ENCODE data around the gene CYP2A13.
"Not testable (repeated sequence)": the region's sequence is repeated elsewhere in the genome, so short reads cannot be mapped to it uniquely, and the experiment has no call there.

The CYP2A13 gene

GRCh38 chr19:41088151-41088550 lies at the start of gene CYP2A13:
Gene CYP2A13 (plus strand): TSS chr19:41088451. CDS start chr19:41088472, 21 bp downstream.
- DNase-seq = no peak

DNA sequence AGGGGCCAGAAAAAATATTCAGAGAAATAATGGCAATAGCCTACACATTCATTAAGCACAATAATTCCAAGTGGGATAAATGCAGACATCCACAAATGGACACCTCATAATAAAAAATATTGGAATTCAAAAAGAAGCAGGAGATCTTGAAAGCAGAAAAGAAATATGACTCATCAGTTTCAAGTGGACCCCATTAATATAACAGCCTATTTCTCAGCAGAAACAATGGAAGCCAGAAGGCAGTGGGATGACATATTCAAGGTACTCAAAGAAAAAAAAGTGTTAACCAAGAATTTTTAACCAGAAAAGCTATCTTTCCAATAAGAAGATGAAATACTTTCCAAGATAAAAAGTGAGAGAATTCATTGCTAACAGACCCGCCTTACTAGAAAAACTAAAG lies 48.4 kb upstream of the CYP2A13 start:
- DNase-seq = no peak

- not testable (repeated sequence) for DNase-seq
These were observed 43.2 kb upstream of the CYP2A13 start for GRCh38 chr19:41045095-41045494.

- no peak for DNase-seq
These were observed 37.8 kb upstream of the CYP2A13 start for GRCh38 chr19:41050426-41050825.

DNA sequence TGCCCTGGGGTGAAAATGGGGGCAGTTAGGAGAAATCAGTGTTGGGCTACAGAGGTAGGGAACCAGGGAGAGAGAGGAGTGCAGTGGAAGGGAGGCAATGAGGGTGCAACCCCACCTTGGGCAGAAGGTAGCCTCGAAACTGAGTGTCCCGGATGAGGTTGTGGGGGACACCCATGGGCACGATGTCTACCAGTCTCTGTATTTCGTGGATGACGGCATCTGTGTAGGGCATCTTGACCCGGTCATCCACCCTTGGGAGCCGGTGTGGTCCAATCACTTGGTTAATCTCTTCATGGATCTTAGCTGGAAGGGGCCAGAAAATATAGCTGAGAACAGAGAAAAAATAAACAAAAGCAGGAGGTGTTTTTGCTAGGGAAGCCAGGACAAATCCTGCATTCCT lies 36.1 kb upstream of the CYP2A13 start:
- not testable (repeated sequence) for DNase-seq

DNA sequence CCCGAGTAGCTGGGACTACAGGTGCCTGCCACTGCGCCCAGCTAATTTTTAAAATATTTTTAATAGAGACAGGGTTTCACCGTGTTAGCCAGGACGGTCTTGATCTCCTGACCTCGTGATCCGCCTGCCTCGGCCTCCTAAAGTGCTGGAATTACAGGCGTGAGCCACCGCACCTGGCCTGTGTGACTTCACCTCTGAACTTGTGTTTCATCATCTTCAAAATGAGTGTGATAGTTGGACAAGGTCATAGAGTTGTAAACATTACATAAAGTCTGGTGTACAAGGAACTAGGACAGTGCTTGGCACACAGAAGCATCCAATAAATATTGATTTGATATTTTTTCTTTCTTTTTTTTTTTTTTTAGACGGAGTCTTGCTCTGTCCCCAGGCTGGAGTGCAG lies 34.9 kb upstream of the CYP2A13 start:
- DNase-seq = not testable (repeated sequence)

GRCh38 chr19:41064974-41065569 lies 23.2 kb upstream of the CYP2A13 start:
- no peak for DNase-seq

DNA sequence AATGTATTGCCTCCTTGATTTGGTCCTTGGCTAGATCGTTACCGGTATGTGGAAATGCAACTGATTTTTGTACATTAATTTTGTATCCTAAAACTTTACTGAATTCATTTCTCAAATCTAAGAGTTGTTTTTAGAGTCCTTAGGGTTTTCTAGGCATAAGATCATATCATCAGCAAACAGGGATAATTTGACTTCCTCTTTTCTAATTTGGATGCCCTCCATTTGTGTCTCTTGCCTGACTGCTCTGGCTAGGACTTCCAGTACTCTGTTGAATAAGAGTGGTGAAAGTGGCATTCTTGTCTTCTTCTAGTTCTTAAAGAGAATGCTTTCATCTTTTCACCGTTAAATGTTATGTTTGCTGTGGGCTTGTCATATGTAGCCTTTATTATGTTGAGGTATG lies 12.0 kb upstream of the CYP2A13 start:
- no peak for DNase-seq

- DNase-seq = no peak
These were observed 4.7 kb upstream of the CYP2A13 start for GRCh38 chr19:41083516-41083915.

DNA sequence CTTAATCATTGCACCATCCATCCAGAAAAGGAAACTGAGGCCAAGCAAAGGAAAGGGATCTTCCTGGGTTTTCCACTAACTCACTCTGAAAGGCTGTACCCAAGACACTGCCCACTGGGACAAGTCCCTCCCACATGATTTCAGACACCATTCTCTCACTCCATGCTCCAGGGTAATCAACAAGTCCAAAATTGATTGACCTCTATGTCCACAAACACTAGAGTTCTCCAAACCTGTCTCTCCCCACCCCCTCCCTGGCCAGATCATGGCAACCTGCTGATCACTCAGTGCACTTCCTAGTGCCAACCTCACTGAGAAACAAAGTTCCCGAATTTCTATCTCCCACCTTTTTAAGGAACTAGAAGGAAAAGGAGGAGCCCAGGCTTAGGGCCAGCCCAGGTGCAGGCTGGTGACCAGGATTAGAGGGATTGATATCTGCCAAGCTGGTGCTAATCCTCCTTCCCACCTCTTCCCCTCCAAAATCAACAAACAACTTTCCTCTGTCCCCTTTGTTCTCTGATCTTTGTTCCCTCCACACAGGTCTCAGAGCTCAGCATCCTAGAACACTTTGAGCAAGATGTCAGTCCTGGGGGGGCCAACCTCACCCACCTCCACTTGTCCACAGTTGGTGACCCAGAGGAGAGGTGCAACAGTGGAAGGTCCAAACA lies 2.4 kb upstream of the CYP2A13 start:
- DNase-seq = no peak

- DNase-seq = no peak
These were observed 1.7 kb downstream of the CYP2A13 start for GRCh38 chr19:41089959-41090358.

DNA sequence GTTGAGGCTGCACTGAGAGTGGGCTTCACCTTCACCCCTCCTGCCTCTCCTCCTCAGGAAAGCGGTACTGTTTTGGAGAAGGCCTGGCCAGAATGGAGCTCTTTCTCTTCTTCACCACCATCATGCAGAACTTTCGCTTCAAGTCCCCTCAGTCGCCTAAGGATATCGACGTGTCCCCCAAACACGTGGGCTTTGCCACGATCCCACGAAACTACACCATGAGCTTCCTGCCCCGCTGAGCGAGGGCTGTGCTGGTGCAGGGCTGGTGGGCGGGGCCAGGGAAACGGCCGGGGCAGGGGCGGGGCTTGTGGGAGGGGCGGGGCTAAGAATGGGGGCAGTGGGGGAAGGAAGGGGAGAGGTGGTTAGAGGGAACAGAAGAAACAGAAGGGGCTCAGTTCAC lies 7.5 kb downstream of the CYP2A13 start:
- DNase-seq = no peak

- no peak for DNase-seq
These were observed 8.1 kb downstream of the CYP2A13 start for GRCh38 chr19:41096353-41096752.

GRCh38 chr19:41097302-41097701 lies 9.1 kb downstream of the CYP2A13 start:
- DNase-seq = no peak

- no peak for DNase-seq
These were observed 10.5 kb downstream of the CYP2A13 start for GRCh38 chr19:41098762-41099161.

GRCh38 chr19:41102210-41102609 lies 14.0 kb downstream of the CYP2A13 start:
- not testable (repeated sequence) for DNase-seq

DNA sequence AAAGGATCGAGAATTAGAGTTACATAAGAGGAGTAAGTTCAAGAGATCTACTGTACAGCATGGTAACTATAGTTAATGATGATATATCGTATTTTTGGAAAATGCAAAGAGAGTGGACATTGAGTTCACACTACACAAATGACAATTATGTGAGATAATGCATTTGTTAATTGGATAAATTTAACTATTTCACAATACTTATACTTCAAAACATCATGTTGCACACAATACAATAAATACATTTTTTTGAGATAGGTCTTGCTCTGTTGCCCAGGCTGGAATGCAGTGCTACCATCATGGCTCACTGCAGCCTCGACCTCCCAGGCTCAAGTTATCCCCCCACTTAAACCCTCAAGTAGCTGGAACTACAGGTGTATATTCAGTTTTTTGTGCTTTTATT lies 17.9 kb downstream of the CYP2A13 start:
- no peak for DNase-seq

GRCh38 chr19:41111296-41111695 lies 23.0 kb downstream of the CYP2A13 start:
- no peak for DNase-seq

DNA sequence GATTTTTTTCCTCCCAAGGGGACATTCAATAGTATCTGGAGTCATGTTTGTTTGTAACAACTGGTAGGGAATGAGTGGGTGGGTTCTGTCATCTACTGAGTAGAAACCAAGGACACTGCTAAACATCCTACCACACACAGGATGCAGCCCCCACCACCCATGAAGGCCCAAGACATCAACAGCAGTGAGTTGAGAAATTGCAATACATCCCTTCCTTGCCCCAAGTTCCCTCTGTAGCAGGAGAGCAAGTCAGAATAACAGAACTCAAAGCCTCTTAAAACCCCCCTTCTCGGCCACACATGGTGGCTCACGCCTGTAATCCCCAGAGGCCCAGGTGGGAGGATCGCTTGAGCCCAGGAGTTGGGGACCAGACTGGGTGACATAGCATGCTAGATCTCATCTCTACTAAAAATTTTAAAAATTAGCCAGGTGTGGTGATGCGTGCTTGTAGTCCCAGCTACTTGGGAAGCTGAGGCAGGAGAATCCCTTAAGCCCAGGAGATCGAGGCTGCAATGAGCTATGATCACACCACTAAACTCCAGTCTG lies 23.6 kb downstream of the CYP2A13 start:
- no peak for DNase-seq

DNA sequence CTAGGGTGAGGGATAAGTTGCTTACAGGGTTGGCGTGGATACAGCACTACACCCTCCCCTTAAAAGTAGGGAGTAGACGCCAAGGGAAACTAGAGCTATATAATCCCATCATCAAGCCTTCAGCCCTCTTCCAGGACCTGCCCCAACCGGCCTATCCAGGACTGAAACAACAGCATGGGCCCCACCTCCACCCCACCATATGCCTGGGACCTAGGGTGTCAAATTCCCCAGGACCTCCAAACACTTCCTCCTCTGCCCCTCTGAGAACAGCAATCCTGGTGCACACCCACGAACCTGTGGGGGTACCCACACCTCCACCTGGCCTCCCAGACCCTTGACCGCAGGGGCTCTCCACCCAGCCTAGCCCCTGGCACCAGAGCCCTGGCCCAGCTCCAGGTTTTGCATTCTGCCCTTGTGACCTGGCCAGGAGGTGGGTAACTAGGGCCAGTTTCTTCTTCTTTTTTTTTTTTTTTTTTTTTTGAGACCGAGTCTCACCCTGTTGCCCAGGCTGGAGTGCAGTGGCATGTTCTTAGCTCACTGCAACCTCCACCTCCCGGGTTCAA lies 24.6 kb downstream of the CYP2A13 start:
- no peak for DNase-seq

DNA sequence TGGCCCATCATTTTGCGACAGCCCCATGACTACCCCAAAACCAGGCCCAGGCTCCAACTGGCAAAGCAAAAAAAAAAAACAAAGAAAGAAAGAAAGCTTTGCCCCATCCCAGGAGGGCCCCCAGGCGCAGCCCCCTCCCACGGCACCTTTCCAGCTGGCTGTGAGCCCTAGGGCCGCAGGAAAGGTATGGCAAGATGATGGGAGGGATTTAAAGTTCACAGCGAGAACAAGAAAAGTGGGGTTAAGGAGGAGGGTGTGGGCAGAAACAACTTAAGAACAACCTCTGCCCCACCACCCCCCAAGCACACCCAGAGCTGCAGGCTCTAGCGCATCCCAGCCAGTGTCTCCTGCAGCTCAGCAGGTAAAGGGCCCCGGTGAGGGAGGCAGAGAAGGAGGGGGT lies 25.9 kb downstream of the CYP2A13 start, which contains the start of gene CYP2F1:
Gene CYP2F1, plus strand, starts transcription at position 301 of the 400 bp plus-strand sequence. CDS start 1,757 bp downstream, outside the sequence.
- no peak for DNase-seq

- no peak for DNase-seq
These were observed 28.0 kb downstream of the CYP2A13 start for GRCh38 chr19:41116261-41116660.

GRCh38 chr19:41120929-41121911 lies 33.0 kb downstream of the CYP2A13 start:
- not testable (repeated sequence) for DNase-seq

Measured in NCI-H1417 treated with DMSO at 0.1 percent for 48 hours (cell line).